ENCODE measurements around the gene HDAC10.

DNA sequence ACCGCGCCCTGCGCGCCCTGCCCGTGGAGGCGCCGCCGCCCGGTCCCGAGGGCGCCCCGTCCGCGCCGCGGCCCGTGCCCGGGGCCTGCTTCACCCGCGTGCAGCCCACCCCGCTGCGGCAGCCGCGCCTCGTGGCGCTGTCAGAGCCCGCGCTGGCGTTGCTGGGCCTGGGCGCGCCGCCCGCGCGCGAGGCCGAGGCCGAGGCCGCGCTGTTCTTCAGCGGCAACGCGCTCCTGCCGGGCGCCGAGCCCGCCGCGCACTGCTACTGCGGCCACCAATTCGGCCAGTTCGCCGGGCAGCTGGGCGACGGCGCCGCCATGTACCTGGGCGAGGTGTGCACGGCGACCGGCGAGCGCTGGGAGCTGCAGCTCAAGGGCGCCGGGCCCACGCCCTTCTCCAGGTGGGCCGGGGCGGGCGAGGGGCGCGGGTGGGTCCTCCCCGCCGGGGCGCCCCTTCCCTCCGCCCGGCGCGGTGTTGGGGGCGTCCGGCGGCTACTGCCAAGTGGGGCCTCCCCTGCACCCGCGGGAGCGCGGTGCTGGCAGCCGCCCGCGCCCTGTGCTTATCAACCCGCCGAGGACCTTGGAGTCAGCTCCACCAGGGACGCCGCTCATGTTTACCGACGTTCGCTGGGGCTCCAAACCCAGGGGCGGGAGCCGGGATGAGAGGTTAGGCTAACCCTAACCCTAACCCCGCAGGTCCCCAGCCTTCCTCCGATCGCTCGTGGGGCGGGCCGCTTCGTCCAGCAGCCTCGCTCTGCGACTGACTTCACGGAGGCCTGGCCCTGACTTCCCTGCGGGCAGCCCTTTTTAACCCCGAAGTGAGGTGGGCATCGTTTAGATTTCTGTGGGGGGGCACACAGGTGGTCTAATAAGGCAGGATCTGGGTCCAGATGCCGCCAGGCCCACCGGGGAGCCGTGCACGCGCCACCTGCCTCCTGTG is 49.6 kb downstream of the HDAC10 start:
- TF ChIP-seq, protein P1, sequence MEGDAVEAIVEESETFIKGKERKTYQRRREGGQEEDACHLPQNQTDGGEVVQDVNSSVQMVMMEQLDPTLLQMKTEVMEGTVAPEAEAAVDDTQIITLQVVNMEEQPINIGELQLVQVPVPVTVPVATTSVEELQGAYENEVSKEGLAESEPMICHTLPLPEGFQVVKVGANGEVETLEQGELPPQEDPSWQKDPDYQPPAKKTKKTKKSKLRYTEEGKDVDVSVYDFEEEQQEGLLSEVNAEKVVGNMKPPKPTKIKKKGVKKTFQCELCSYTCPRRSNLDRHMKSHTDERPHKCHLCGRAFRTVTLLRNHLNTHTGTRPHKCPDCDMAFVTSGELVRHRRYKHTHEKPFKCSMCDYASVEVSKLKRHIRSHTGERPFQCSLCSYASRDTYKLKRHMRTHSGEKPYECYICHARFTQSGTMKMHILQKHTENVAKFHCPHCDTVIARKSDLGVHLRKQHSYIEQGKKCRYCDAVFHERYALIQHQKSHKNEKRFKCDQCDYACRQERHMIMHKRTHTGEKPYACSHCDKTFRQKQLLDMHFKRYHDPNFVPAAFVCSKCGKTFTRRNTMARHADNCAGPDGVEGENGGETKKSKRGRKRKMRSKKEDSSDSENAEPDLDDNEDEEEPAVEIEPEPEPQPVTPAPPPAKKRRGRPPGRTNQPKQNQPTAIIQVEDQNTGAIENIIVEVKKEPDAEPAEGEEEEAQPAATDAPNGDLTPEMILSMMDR (IDR thresholded peaks at IDR 0.05), result no peak
- TF ChIP-seq POLR2A (IDR thresholded peaks at IDR 0.05), result no peak

Data from thyroid gland (tissue), 4 donors.